HepG2 (cell line): ENCODE data around the gene PEAK3. TPM values are rescaled to one million over a fixed set of nuclear protein-coding genes. Genes with fewer than 3 reads are reported as not detected.

ENCODE experiments used
- ATAC-seq: fragments of 200-7000 bp; cut with Tn5 transposase; 3 replicates; pipeline ENCODE4 v1.9.1; 2020; ENCODE audit warnings: mild to moderate bottlenecking, moderate library complexity
- BruUV-seq: library from RNA; stranded (reverse); fragments of 400-500 nt; replicated peaks from 2 replicates; lab custom pipeline; 2021; lab: Mats Ljungman, UMichigan
- CTCF ChIA-PET: fragments of 300-600 bp; formaldehyde crosslinking; extraction: SDS; loops from one replicate; lab custom pipeline; 2021; ENCODE audit warnings: low total read pairs, inconsistent platforms, low intra/inter-chr PET ratio; lab: Yijun Ruan, JAX
- POLR2A ChIA-PET: fragments of 350-600 bp; sonication (Branson Sonifier 250); formaldehyde crosslinking; loops from one replicate; lab custom pipeline; 2020; ENCODE audit warnings: antibody characterized with exemption, inconsistent platforms; lab: Yijun Ruan, JAX
- DNase-seq: peaks from one replicate; pipeline ENCODE4 v3.0.0-alpha.2; 2015; ENCODE audit warnings: low spot score
- FAIRE-seq: peaks from 3 replicates; lab custom pipeline; 2011; peaks lifted over from hg19 to GRCh38; lab: Jason Lieb, UNC
- H2AFZ ChIP-seq: one replicate; pipeline ENCODE4 v1.6.1; 2011; ENCODE audit warnings: low read length, inconsistent platforms
- H3K27ac ChIP-seq: fragments of 300-600 bp; 3 replicates; pipeline ENCODE4 v1.8.0; 2011; ENCODE audit warnings: mixed run types, mild to moderate bottlenecking, mixed read lengths, low read length, inconsistent platforms; ENCODE audit not compliant: insufficient read depth; ENCODE audit errors: extremely low read length
- H3K27me3 ChIP-seq, 2 experiments: fragments of 200-600 bp in 1 of 2; 2 replicates in 1 of 2; 3 replicates in 1 of 2; pipeline versions ENCODE4 v1.6.0 to v1.8.0; 2011; ENCODE audit warnings: low read length in 2 of 2, mild to moderate bottlenecking in 2 of 2, moderate library complexity in 2 of 2, inconsistent platforms in 1 of 2; ENCODE audit not compliant: insufficient read depth in 2 of 2, control insufficient read depth in 1 of 2
- H3K36me3 ChIP-seq, 2 experiments: fragments of 200-600 bp in 1 of 2; replicated peaks in 1 of 2; 2 replicates in 1 of 2; 3 replicates in 1 of 2; pipeline versions ENCODE4 v1.5.1 to v1.8.0; 2011; ENCODE audit warnings: low read length in 2 of 2, inconsistent platforms in 1 of 2; ENCODE audit not compliant: insufficient read depth in 2 of 2, control insufficient read depth in 1 of 2
- H3K4me1 ChIP-seq: 2 replicates; pipeline ENCODE4 v1.5.1; 2012; ENCODE audit warnings: low read length, inconsistent platforms; ENCODE audit not compliant: insufficient read depth
- H3K4me2 ChIP-seq: 2 replicates; pipeline ENCODE4 v1.6.0; 2011; ENCODE audit warnings: low read depth, low read length, inconsistent platforms
- H3K4me3 ChIP-seq, 3 experiments: fragments of 200-600 bp in 1 of 3; sonication (generic), shearing (Covaris generic) in 1 of 3; replicated peaks in 1 of 3; 2 replicates each; pipeline ENCODE4 v1.5.1; 2011 to 2016; ENCODE audit warnings: low read length in 3 of 3, inconsistent platforms in 2 of 3, low read depth in 2 of 3, mild to moderate bottlenecking in 2 of 3, control low read depth in 1 of 3, mixed read lengths in 1 of 3; ENCODE audit not compliant: insufficient read depth in 1 of 3
- H3K79me2 ChIP-seq: one replicate; pipeline ENCODE4 v1.6.1; 2011; ENCODE audit warnings: low read length, inconsistent platforms; ENCODE audit not compliant: insufficient read depth
- H3K9ac ChIP-seq: 2 replicates; pipeline ENCODE4 v1.6.0; 2011; ENCODE audit warnings: mild to moderate bottlenecking, low read depth, low read length, inconsistent platforms; ENCODE audit not compliant: insufficient read depth
- H3K9me3 ChIP-seq: 2 replicates; pipeline ENCODE4 v1.5.1; 2012; ENCODE audit warnings: mild to moderate bottlenecking, low read length
- H4K20me1 ChIP-seq: 2 replicates; pipeline ENCODE4 v1.6.0; 2011; ENCODE audit warnings: inconsistent platforms, mild to moderate bottlenecking, low read length, moderate library complexity; ENCODE audit not compliant: insufficient read depth
- CTCF ChIP-seq: sonication (generic); formaldehyde crosslinking; IDR thresholded peaks from 2 replicates; pipeline ENCODE4 v1.5.0; 2020; ENCODE audit warnings: mild to moderate bottlenecking, missing genetic modification reagents, moderate library complexity
- ERF ChIP-seq: IDR thresholded peaks from 2 replicates; pipeline ENCODE4 v1.6.1; 2018; ENCODE audit warnings: missing biosample characterization, missing genetic modification reagents
- HNRNPLL ChIP-seq: fragments of 200-400 bp; formaldehyde crosslinking; IDR thresholded peaks from 2 replicates; pipeline ENCODE4 v1.6.1; 2017; ENCODE audit warnings: mild to moderate bottlenecking, low read depth, low read length; ENCODE audit not compliant: poor library complexity, severe bottlenecking
- KAT2B ChIP-seq: fragments of 150-350 bp; IDR thresholded peaks from 2 replicates; pipeline ENCODE4 v1.6.1; 2014; ENCODE audit warnings: low read depth, low read length, borderline replicate concordance
- MTF1 ChIP-seq: sonication (generic); formaldehyde crosslinking; IDR thresholded peaks from 2 replicates; pipeline ENCODE4 v1.5.0; 2020; ENCODE audit warnings: missing genetic modification reagents
- MXD4 ChIP-seq: IDR thresholded peaks from 2 replicates; pipeline ENCODE4 v1.6.1; 2016; ENCODE audit warnings: mild to moderate bottlenecking, missing biosample characterization, missing genetic modification reagents
- MYNN ChIP-seq: sonication (generic); formaldehyde crosslinking; IDR thresholded peaks from 2 replicates; pipeline ENCODE4 v1.4.0; 2020; ENCODE audit warnings: mild to moderate bottlenecking, low read depth, missing genetic modification reagents
- RBM22 ChIP-seq: fragments of 200-400 bp; formaldehyde crosslinking; optimal IDR thresholded peaks from 2 replicates; pipeline ENCODE3; 2017; ENCODE audit warnings: mild to moderate bottlenecking, low read length, moderate library complexity
- SMARCC2 ChIP-seq: fragments of 450-650 bp; IDR thresholded peaks from 2 replicates; pipeline ENCODE4 v1.6.1; 2017; ENCODE audit warnings: antibody characterized with exemption, mild to moderate bottlenecking
- SNAI1 ChIP-seq: sonication (generic); formaldehyde crosslinking; IDR thresholded peaks from 2 replicates; pipeline ENCODE4 v1.5.0; 2020; ENCODE audit warnings: mild to moderate bottlenecking, missing genetic modification reagents, borderline replicate concordance
- TSC22D2 ChIP-seq: sonication (generic); formaldehyde crosslinking; IDR thresholded peaks from 2 replicates; pipeline ENCODE4 v1.5.1; 2020; ENCODE audit warnings: missing genetic modification reagents, mild to moderate bottlenecking, borderline replicate concordance
- ZBTB26 ChIP-seq: IDR thresholded peaks from 2 replicates; pipeline ENCODE4 v1.6.1; 2016; ENCODE audit warnings: missing compliant biosample characterization, missing genetic modification reagents, borderline replicate concordance
- ZNF12 ChIP-seq: sonication (generic); formaldehyde crosslinking; IDR thresholded peaks from 2 replicates; pipeline ENCODE4 v1.5.0; 2020; ENCODE audit warnings: missing genetic modification reagents
- ZNF563 ChIP-seq: sonication (generic); formaldehyde crosslinking; IDR thresholded peaks from 2 replicates; pipeline ENCODE4 v1.8.0; 2022; ENCODE audit warnings: mild to moderate bottlenecking, moderate library complexity, missing genetic modification reagents
- WGBS: methylation state at CpG from one replicate; pipeline ENCODE4 v1.1.6; 2017; ENCODE audit warnings: low lambda C conversion rate; 5-methylcytosine and 5-hydroxymethylcytosine counted together
- in situ Hi-C: cut with HindIII; loops from 2 replicates; pipeline ENCODE4 v1.10.0; 2017; ENCODE audit warnings: low pct_unique_long_range_greater_than_20kb; ENCODE audit not compliant: extremely low pct_ligation_motif_present
- intact Hi-C: fragments of 100-400 bp; cut with micrococcal nuclease; formaldehyde crosslinking; loops from one replicate; pipeline ENCODE4 v1.10.0; 2022; ENCODE audit not compliant: unreplicated experiment
- polyA plus RNA-seq, 8 experiments: library from polyadenylated mRNA; depleted of rRNA in 3 of 8; stranded (reverse) in 7 of 8; unstranded in 1 of 8; fragments of >200 nt; fragmentation: Illumina TruSeq in 4 of 8; extraction: Trizol in 4 of 8; gene quantifications; 2 replicates each; pipeline versions ENCODE4 v1.2.1 to v1.2.3, GENCODE V29; 2011 to 2016; ENCODE audit warnings: low read depth in 4 of 8, missing spikeins in 1 of 8, mixed read lengths in 1 of 8; ENCODE audit not compliant: insufficient read depth in 1 of 8
- total RNA-seq, 5 experiments: library from RNA; depleted of rRNA; stranded (reverse); fragments of >200 nt; fragmentation: Illumina TruSeq; extraction: Trizol; gene quantifications; 2 replicates each; pipeline ENCODE4 v1.2.3, GENCODE V29; 2016; ENCODE audit warnings: low read depth in 1 of 5
- TF ChIP-seq, protein P1 (sequence below): sonication (generic); formaldehyde crosslinking; IDR thresholded peaks from 2 replicates; pipeline ENCODE4 v1.4.0; 2020; ENCODE audit warnings: missing genetic modification reagents

PEAK3 gene
- total and polyA plus RNA-seq, 2 of the 13 experiments (the other 11 are each of a cell fraction or from before 2014, with no cell fraction given): not detected

- no peak overlapping the region for H3K4me2 ChIP-seq
- peak; percentile 56 for FAIRE-seq
- no peak overlapping the region for H3K9ac ChIP-seq
- no peaks in the 10 kb centered on the region for H3K9me3 ChIP-seq
- H3K4me1 ChIP-seq: peaks cover 40% of the 10 kb centered on the region
- in situ Hi-C loops (loop anchor here (5.0 kb wide), 1 partner anchor 42 kb away; no protein-coding TSS in a partner anchor), intact Hi-C loops (loop anchor here (1.0 to 5.0 kb wide), 2 partner anchors 38 to 41 kb away; partner anchors contain the start of genes PLEKHJ1 and SF3A2)
- no peak overlapping the region for H2AFZ ChIP-seq
- peaks cover 4 to 17% of the 10 kb centered on the region in 2 experiments; a peak in 4 of 5 replicates for H3K36me3 ChIP-seq
- DNase-seq: peak; percentile 73
- no TSS peak for BruUV-seq
- H3K27ac ChIP-seq: no peak overlapping the region
- ChIA-PET POLR2A (interaction anchor here (1.7 kb wide), 1 partner anchor 12 kb away, joined by 7 read pairs; no protein-coding TSS in a partner anchor), CTCF (interaction anchor here (1.2 to 1.5 kb wide), 2 partner anchors 22 to 40 kb away, joined by 3 to 16 read pairs; no protein-coding TSS in a partner anchor)
- H4K20me1 ChIP-seq: peaks cover 52% of the 10 kb centered on the region
- no peaks in the 10 kb centered on the region for H3K27me3 ChIP-seq
- ATAC-seq: peak; percentile 37
- no peak overlapping the region for H3K4me3 ChIP-seq
- H3K79me2 ChIP-seq: peaks cover 26% of the 10 kb centered on the region
- WGBS: 75% methylated on average over 11 of the region's 16 CpGs
- TF ChIP-seq ZNF563 (CRISPR knock-in tag) (no peak), CTCF (peak; percentile 92), MTF1 (no peak), SMARCC2 (no peak), TSC22D2 (CRISPR knock-in tag) (no peak), KAT2B (no peak), RBM22 (peak; percentile 14), MYNN (CRISPR knock-in tag) (no peak), ZBTB26 (CRISPR knock-in tag) (no peak), MXD4 (CRISPR knock-in tag) (0 out of 2 replicates have a peak, but pooled peaks have one; percentile 56), HNRNPLL (peak; percentile 21), SNAI1 (CRISPR knock-in tag) (no peak), ZNF12 (CRISPR knock-in tag) (no peak), ERF (CRISPR knock-in tag) (no peak)
- TF ChIP-seq, protein P1, sequence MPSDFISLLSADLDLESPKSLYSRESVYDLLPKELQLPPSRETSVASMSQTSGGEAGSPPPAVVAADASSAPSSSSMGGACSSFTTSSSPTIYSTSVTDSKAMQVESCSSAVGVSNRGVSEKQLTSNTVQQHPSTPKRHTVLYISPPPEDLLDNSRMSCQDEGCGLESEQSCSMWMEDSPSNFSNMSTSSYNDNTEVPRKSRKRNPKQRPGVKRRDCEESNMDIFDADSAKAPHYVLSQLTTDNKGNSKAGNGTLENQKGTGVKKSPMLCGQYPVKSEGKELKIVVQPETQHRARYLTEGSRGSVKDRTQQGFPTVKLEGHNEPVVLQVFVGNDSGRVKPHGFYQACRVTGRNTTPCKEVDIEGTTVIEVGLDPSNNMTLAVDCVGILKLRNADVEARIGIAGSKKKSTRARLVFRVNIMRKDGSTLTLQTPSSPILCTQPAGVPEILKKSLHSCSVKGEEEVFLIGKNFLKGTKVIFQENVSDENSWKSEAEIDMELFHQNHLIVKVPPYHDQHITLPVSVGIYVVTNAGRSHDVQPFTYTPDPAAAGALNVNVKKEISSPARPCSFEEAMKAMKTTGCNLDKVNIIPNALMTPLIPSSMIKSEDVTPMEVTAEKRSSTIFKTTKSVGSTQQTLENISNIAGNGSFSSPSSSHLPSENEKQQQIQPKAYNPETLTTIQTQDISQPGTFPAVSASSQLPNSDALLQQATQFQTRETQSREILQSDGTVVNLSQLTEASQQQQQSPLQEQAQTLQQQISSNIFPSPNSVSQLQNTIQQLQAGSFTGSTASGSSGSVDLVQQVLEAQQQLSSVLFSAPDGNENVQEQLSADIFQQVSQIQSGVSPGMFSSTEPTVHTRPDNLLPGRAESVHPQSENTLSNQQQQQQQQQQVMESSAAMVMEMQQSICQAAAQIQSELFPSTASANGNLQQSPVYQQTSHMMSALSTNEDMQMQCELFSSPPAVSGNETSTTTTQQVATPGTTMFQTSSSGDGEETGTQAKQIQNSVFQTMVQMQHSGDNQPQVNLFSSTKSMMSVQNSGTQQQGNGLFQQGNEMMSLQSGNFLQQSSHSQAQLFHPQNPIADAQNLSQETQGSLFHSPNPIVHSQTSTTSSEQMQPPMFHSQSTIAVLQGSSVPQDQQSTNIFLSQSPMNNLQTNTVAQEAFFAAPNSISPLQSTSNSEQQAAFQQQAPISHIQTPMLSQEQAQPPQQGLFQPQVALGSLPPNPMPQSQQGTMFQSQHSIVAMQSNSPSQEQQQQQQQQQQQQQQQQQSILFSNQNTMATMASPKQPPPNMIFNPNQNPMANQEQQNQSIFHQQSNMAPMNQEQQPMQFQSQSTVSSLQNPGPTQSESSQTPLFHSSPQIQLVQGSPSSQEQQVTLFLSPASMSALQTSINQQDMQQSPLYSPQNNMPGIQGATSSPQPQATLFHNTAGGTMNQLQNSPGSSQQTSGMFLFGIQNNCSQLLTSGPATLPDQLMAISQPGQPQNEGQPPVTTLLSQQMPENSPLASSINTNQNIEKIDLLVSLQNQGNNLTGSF (CRISPR knock-in tag): no peak
Observed at GRCh38 chr19:2274931-2275535, 6.9 kb downstream of the PEAK3 start.
